Measurements from ENCODE around the gene ERC1. TPM values are rescaled to one million over a fixed set of nuclear protein-coding genes. Genes with fewer than 3 reads are reported as not detected.
A peak's percentile ranks its signal among the peaks of the same experiment; 100 is the strongest.

The ERC1 gene
- total RNA-seq, 2 donors from 2014 or later = 26.9 to 41.9 TPM

GRCh38 chr12:1498199-1498740 is 507.2 kb downstream of the ERC1 start:
- no peak for DNase-seq
- intact Hi-C loops (cut with DNase I) = no loop called here
- no peak overlapping the region for H3K4me3 ChIP-seq
- no peaks in the 10 kb centered on the region for H3K9me3 ChIP-seq
- H3K9ac ChIP-seq (ENCODE audit: low read depth in 2 of 2, low read length in 2 of 2) = no peak overlapping the region
- TF ChIP-seq CTCF (IDR thresholded peaks at IDR 0.05) = no peak
- no peaks in the 10 kb centered on the region for H3K36me3 ChIP-seq
- H3K27ac ChIP-seq = no peak overlapping the region
- H3K27me3 ChIP-seq = no peaks in the 10 kb centered on the region
- peaks cover 3% of the 10 kb centered on the region for H3K4me1 ChIP-seq

- intact Hi-C loops (cut with DNase I) = no loop called here
- peaks cover 3% of the 10 kb centered on the region for H3K4me1 ChIP-seq
- H3K9me3 ChIP-seq = no peaks in the 10 kb centered on the region
Measured at GRCh38 chr12:1499351-1499750, 508.3 kb downstream of the ERC1 start.

GRCh38 chr12:1500095-1500801 is 509.2 kb downstream of the ERC1 start:
- no peaks in the 10 kb centered on the region for H3K9me3 ChIP-seq
- intact Hi-C loops (cut with DNase I) = no loop called here
- H3K4me1 ChIP-seq = peaks cover 3% of the 10 kb centered on the region
- no peak overlapping the region for H3K27ac ChIP-seq
- no peak overlapping the region for H3K4me3 ChIP-seq
- H3K27me3 ChIP-seq = no peaks in the 10 kb centered on the region
- H3K36me3 ChIP-seq = no peaks in the 10 kb centered on the region
- H3K9ac ChIP-seq (ENCODE audit: low read depth in 2 of 2, low read length in 2 of 2) = no peak overlapping the region
- no peak for TF ChIP-seq CTCF (IDR thresholded peaks at IDR 0.05)
- DNase-seq = peak; percentile 37

More at GRCh38 chr12:1499351-1499750, 508.3 kb downstream of the ERC1 start:
- Histone ChIP-seq H3K27ac (no peak overlapping the region), H3K9ac (ENCODE audit: low read depth in 2 of 2, low read length in 2 of 2) (no peak overlapping the region), H3K27me3 (no peaks in the 10 kb centered on the region), H3K36me3 (no peaks in the 10 kb centered on the region), H3K4me3 (no peak overlapping the region)
- no peak for TF ChIP-seq CTCF (IDR thresholded peaks at IDR 0.05)
- no peak for DNase-seq

- Histone ChIP-seq H3K27me3 (no peaks in the 10 kb centered on the region), H3K9ac (ENCODE audit: low read depth in 2 of 2, low read length in 2 of 2) (no peak overlapping the region), H3K27ac (no peak overlapping the region), H3K9me3 (no peaks in the 10 kb centered on the region), H3K36me3 (no peaks in the 10 kb centered on the region), H3K4me3 (no peak overlapping the region), H3K4me1 (peaks cover 2% of the 10 kb centered on the region)
- no peak for DNase-seq
- no peak for TF ChIP-seq CTCF (IDR thresholded peaks at IDR 0.05)
- intact Hi-C loops (cut with DNase I) = no loop called here
Measured at GRCh38 chr12:1501001-1501400, 510.0 kb downstream of the ERC1 start.

GRCh38 chr12:1501695-1502378 is 510.8 kb downstream of the ERC1 start:
- Histone ChIP-seq H3K27me3 (no peaks in the 10 kb centered on the region), H3K36me3 (no peaks in the 10 kb centered on the region), H3K9me3 (no peaks in the 10 kb centered on the region), H3K4me1 (no peaks in the 10 kb centered on the region), H3K27ac (no peak overlapping the region), H3K4me3 (no peak overlapping the region), H3K9ac (ENCODE audit: low read depth in 2 of 2, low read length in 2 of 2) (no peak overlapping the region)
- no peak for DNase-seq
- no peak for TF ChIP-seq CTCF (IDR thresholded peaks at IDR 0.05)
- intact Hi-C loops (cut with DNase I) = no loop called here

Data from colonic mucosa (tissue), 4 donors.